ENCODE data around the gene ZDBF2.

Gene ZDBF2

DNA sequence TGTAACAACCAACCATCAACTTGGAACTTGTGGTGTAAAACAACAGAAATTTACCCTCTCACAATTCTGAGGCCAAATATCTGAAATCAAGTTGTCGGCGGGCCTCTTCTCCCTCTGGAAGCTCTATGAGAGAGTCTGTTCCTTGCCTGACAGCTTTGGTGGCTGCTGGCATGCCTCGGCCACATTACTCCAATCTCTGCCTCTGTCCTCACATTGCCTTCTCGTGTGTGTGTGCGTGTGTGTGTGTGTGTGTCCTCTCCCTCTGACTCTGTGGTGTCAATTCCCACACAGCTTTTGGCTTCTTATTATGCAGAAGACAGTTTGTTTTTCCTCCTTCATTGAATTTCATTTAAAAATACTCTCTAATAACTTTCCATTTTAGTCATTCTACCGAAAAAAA lies 50.4 kb downstream of the ZDBF2 start:
- no peak for DNase-seq (ENCODE audit: extremely low spot score)
- no peak for TF ChIP-seq ELF4 (IDR thresholded peaks at IDR 0.05)
- TF ChIP-seq ZNF384 (IDR thresholded peaks at IDR 0.05): no peak
- TF ChIP-seq NFRKB (IDR thresholded peaks at IDR 0.05): no peak
- TF ChIP-seq L3MBTL2 (conservative IDR thresholded peaks at IDR 0.05): no peak
- TF ChIP-seq HDGF (IDR thresholded peaks at IDR 0.05; ENCODE audit: borderline replicate concordance): no peak
- TF ChIP-seq BHLHE40 (IDR thresholded peaks at IDR 0.05; ENCODE audit: borderline replicate concordance): no peak
- TF ChIP-seq CTBP1 (IDR thresholded peaks at IDR 0.05; ENCODE audit: borderline replicate concordance): no peak
- no peak for TF ChIP-seq SP1 (IDR thresholded peaks at IDR 0.05)
- TF ChIP-seq ARNT (IDR thresholded peaks at IDR 0.05): no peak
- TF ChIP-seq FOXA1 (IDR thresholded peaks at IDR 0.05): no peak
- no peak for TF ChIP-seq FOXM1 (IDR thresholded peaks at IDR 0.05; ENCODE audit: borderline replicate concordance)
- no peak for TF ChIP-seq LEF1 (IDR thresholded peaks at IDR 0.05; ENCODE audit: borderline replicate concordance)
- no peak for TF ChIP-seq FOXK2 (IDR thresholded peaks at IDR 0.05)
- TF ChIP-seq, protein P1, sequence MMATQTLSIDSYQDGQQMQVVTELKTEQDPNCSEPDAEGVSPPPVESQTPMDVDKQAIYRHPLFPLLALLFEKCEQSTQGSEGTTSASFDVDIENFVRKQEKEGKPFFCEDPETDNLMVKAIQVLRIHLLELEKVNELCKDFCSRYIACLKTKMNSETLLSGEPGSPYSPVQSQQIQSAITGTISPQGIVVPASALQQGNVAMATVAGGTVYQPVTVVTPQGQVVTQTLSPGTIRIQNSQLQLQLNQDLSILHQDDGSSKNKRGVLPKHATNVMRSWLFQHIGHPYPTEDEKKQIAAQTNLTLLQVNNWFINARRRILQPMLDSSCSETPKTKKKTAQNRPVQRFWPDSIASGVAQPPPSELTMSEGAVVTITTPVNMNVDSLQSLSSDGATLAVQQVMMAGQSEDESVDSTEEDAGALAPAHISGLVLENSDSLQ (IDR thresholded peaks at IDR 0.05): no peak
- TF ChIP-seq TARDBP (IDR thresholded peaks at IDR 0.05): no peak
- TF ChIP-seq SUZ12 (IDR thresholded peaks at IDR 0.05): no peak
- ChIA-PET POLR2A (no interaction called here), CTCF (no interaction called here)

DNA sequence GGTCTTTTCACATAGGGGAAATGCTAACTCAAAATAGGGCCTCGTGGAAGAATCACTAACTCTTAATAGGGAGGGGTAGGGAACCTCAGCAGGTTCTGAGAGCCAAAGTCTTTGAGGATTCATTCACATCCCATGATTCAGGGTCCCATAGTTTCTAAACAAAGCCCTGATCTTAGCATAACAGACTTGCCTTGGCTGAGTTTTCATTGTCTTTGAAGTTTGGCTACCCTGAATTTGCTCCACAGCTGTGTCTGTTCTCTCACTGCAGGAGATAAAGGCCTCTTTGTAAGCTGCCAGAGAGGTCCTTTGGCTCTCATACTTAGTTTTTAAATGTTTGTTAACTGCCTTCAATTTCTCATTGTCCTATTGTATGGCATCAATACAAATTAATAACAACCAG lies 54.5 kb downstream of the ZDBF2 start:
- no peak for TF ChIP-seq FOXA1 (IDR thresholded peaks at IDR 0.05)
- TF ChIP-seq BHLHE40 (IDR thresholded peaks at IDR 0.05; ENCODE audit: borderline replicate concordance): no peak
- TF ChIP-seq NFRKB (IDR thresholded peaks at IDR 0.05): no peak
- no peak for TF ChIP-seq SP1 (IDR thresholded peaks at IDR 0.05)
- TF ChIP-seq CTBP1 (IDR thresholded peaks at IDR 0.05; ENCODE audit: borderline replicate concordance): no peak
- TF ChIP-seq, protein P1 (IDR thresholded peaks at IDR 0.05): no peak
- TF ChIP-seq FOXK2 (IDR thresholded peaks at IDR 0.05): no peak
- no peak for TF ChIP-seq SUZ12 (IDR thresholded peaks at IDR 0.05)
- TF ChIP-seq ARNT (IDR thresholded peaks at IDR 0.05): no peak
- TF ChIP-seq HDGF (IDR thresholded peaks at IDR 0.05; ENCODE audit: borderline replicate concordance): no peak
- ChIA-PET CTCF (no interaction called here), POLR2A (no interaction called here)
- no peak for DNase-seq (ENCODE audit: extremely low spot score)

DNA sequence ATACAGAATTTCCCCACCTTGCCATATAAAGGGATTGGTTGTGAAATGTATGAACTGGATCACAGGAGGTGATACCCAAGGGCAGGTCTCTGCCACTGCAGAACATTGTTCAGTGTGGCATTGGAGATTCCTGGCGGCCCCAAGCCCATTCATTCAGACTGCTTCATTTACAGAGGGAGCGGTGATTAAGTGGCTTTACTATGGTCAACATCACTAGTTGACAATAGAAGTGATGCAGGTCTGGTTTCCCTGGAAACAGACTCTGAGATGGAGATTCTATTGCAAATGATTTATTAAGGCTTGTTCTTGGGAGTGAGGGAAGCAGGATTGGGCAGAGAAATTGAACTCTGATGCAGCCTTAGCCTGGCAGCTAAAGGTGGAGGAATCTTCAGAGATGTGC lies 62.4 kb downstream of the ZDBF2 start:
- ChIA-PET POLR2A (no interaction called here), CTCF (no interaction called here)
- TF ChIP-seq HDGF (IDR thresholded peaks at IDR 0.05; ENCODE audit: borderline replicate concordance) (no peak), TARDBP (IDR thresholded peaks at IDR 0.05) (no peak), ZNF384 (IDR thresholded peaks at IDR 0.05) (no peak), SP1 (IDR thresholded peaks at IDR 0.05) (no peak), L3MBTL2 (conservative IDR thresholded peaks at IDR 0.05) (no peak), LEF1 (IDR thresholded peaks at IDR 0.05; ENCODE audit: borderline replicate concordance) (no peak), BHLHE40 (IDR thresholded peaks at IDR 0.05; ENCODE audit: borderline replicate concordance) (no peak)
- DNase-seq (ENCODE audit: extremely low spot score): no peak

DNA sequence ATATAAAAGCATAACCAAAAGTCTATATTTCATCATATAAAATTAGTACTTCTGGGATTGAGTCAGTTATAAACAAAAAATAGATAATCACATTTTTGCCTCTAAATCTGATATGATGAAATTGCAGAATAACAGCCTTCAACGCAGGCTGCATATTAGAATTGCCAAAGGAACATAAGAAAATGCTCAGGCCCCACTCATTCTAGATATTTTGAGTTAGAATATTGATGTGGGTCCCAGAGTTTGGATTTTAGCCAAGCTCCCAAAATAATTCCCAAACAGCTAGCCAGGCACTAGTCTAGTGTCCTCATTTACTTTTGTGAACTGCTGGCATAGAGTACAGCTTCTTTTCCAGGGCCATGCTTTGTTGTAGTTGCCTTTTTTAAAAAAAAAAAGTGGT lies 63.5 kb downstream of the ZDBF2 start:
- ChIA-PET POLR2A (no interaction called here), CTCF (no interaction called here)
- DNase-seq (ENCODE audit: extremely low spot score): no peak
- TF ChIP-seq CTBP1 (IDR thresholded peaks at IDR 0.05; ENCODE audit: borderline replicate concordance) (no peak), ARNT (IDR thresholded peaks at IDR 0.05) (no peak), SUZ12 (IDR thresholded peaks at IDR 0.05) (no peak), ELF4 (IDR thresholded peaks at IDR 0.05) (no peak), LEF1 (IDR thresholded peaks at IDR 0.05; ENCODE audit: borderline replicate concordance) (no peak), FOXK2 (IDR thresholded peaks at IDR 0.05) (no peak), TARDBP (IDR thresholded peaks at IDR 0.05) (no peak), L3MBTL2 (conservative IDR thresholded peaks at IDR 0.05) (no peak), BHLHE40 (IDR thresholded peaks at IDR 0.05; ENCODE audit: borderline replicate concordance) (no peak), FOXM1 (IDR thresholded peaks at IDR 0.05; ENCODE audit: borderline replicate concordance) (no peak)
- TF ChIP-seq, protein P1 (IDR thresholded peaks at IDR 0.05): no peak

DNA sequence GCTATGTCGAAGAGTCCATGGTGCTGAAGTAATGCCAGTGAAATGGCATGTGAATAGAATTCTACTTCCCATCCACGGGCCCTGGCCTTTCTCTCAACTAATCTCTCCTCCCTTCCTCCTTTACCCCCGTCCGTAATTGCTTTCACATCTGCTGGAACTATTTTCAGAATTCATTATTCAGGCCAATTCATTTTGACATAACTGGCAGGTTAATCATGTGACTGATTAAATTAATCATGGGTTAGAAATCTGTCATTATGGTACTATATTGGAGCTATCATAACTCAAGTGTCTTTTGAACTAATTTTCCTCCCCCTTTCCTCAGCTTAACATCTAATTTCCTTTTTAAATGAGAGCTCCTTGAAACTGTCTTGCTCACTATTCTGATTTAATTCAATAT lies 66.9 kb downstream of the ZDBF2 start:
- ChIA-PET CTCF (no interaction called here), POLR2A (no interaction called here)
- no peak for DNase-seq (ENCODE audit: extremely low spot score)
- no peak for TF ChIP-seq LEF1 (IDR thresholded peaks at IDR 0.05; ENCODE audit: borderline replicate concordance)
- no peak for TF ChIP-seq BHLHE40 (IDR thresholded peaks at IDR 0.05; ENCODE audit: borderline replicate concordance)
- no peak for TF ChIP-seq FOXA1 (IDR thresholded peaks at IDR 0.05)
- no peak for TF ChIP-seq SUZ12 (IDR thresholded peaks at IDR 0.05)
- TF ChIP-seq FOXM1 (IDR thresholded peaks at IDR 0.05; ENCODE audit: borderline replicate concordance): no peak
- TF ChIP-seq, protein P1 (IDR thresholded peaks at IDR 0.05): no peak
- no peak for TF ChIP-seq FOXK2 (IDR thresholded peaks at IDR 0.05)
- no peak for TF ChIP-seq L3MBTL2 (conservative IDR thresholded peaks at IDR 0.05)
- no peak for TF ChIP-seq HDGF (IDR thresholded peaks at IDR 0.05; ENCODE audit: borderline replicate concordance)
- TF ChIP-seq ZNF384 (IDR thresholded peaks at IDR 0.05): no peak
- no peak for TF ChIP-seq SP1 (IDR thresholded peaks at IDR 0.05)
- no peak for TF ChIP-seq CTBP1 (IDR thresholded peaks at IDR 0.05; ENCODE audit: borderline replicate concordance)
- no peak for TF ChIP-seq ARNT (IDR thresholded peaks at IDR 0.05)

DNA sequence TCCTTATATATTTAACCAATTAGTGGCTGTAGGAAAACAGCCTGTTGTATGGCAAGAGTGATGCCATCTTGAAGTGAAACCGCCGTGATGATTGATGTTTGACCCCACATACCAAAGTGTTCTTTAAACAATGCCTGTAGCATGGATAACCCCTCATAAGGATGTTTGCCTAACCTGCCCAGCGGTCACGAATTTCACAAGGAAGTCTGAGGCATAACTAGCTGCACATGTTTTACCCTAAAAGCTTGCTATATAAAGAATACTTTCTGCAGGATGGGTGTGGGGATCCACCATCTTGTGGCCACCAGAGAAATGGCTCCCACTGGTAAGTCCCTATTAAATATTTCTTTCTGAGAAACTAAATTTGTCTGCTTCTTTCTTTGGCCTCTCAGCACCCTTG lies 68.7 kb downstream of the ZDBF2 start:
- ChIA-PET POLR2A (no interaction called here), CTCF (interaction anchor here (0.6 kb wide), 1 partner anchor 71 kb away, joined by 4 read pairs; no protein-coding TSS in a partner anchor)
- TF ChIP-seq FOXA1 (IDR thresholded peaks at IDR 0.05) (no peak), BHLHE40 (IDR thresholded peaks at IDR 0.05; ENCODE audit: borderline replicate concordance) (no peak), TARDBP (IDR thresholded peaks at IDR 0.05) (no peak), CTBP1 (IDR thresholded peaks at IDR 0.05; ENCODE audit: borderline replicate concordance) (no peak), SP1 (IDR thresholded peaks at IDR 0.05) (no peak), HDGF (IDR thresholded peaks at IDR 0.05; ENCODE audit: borderline replicate concordance) (no peak), ZNF384 (IDR thresholded peaks at IDR 0.05) (no peak), ARNT (IDR thresholded peaks at IDR 0.05) (no peak), FOXM1 (IDR thresholded peaks at IDR 0.05; ENCODE audit: borderline replicate concordance) (no peak), L3MBTL2 (conservative IDR thresholded peaks at IDR 0.05) (no peak), SUZ12 (IDR thresholded peaks at IDR 0.05) (no peak), LEF1 (IDR thresholded peaks at IDR 0.05; ENCODE audit: borderline replicate concordance) (no peak), FOXK2 (IDR thresholded peaks at IDR 0.05) (no peak), ELF4 (IDR thresholded peaks at IDR 0.05) (no peak), NFRKB (IDR thresholded peaks at IDR 0.05) (no peak)
- TF ChIP-seq, protein P1 (IDR thresholded peaks at IDR 0.05): no peak
- no peak for DNase-seq (ENCODE audit: extremely low spot score)
